Activated naive CD8-positive, alpha-beta T cell treated with anti-CD3 and anti-CD28 coated beads, Interleukin-2, amount 50 U/mL, for 16 hours (primary cell): Measurements from ENCODE around the gene DCP1B.

ENCODE experiments used
- DNase-seq: peaks from one replicate; pipeline ENCODE4 v3.0.0-alpha.2; 2020; ENCODE audit warnings: low read depth, low spot score

The DCP1B gene

DNA sequence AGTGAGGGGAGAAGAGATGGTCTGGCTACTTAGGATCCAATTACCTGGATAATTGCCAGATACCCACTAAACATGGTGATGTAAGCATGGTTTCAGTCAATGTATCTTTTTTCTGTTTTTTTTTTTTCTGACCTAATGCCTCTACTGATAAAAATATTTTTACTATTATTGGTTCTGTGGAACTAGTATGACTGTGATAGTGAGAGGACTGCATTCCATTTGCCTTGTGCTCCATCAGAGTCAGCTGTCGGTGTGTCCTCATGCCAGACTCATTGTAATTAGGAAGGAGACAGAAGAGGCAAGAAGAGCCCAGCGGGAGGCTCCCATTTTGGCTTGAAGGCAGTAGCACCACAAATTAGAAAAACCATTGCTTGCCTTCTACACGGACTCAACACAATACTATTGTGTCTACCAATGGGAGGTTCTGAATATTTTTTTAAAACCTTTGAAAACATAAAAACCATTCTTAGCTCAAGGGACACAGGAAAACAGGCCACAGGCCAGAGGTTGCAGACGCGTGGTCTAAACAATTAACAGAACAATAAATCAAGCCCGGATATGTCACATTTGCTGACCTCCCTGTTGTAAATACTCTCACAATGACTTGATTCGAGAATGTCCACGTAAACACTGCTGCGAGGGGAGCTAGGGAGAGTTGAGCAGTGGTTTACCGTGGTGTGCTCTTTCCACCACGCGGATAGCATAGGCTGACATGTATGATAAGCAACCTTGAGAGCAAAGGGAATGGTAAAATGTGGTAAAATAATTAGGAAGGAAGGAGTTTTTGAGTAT lies 13.5 kb upstream of the DCP1B start:
- no peak for DNase-seq

DNA sequence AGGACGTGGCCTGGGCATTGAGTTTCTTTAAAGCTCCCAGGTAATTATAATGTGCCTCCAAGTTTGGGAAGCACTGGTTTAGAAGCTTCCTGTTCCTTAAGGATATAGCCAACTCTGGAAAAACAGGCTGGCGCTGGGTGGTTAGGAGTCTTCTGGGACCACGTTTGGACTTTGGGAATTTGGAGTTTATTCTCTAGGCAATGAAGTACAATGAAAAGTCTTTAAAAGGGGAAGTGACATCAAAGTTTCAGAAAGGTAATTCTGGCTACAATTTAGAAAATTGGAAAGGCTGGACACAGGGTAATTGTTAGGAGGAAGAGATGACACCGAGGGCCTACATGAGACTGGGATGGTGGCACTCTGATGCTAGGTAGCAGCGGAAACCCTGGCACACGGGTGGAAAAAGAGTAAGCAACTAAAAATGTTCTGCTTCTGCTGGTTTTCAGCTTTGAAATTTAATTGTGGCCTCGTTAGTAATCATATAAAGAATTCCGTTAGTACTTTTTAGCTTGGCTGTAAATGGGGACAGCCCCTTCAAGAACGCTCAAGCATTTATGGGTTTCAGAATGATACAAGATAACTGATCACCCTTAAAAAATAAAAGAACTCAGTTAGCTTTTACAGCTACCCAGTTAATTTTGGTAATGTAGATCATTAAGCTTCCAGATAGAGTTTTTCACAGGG lies 12.7 kb upstream of the DCP1B start:
- no peak for DNase-seq

DNA sequence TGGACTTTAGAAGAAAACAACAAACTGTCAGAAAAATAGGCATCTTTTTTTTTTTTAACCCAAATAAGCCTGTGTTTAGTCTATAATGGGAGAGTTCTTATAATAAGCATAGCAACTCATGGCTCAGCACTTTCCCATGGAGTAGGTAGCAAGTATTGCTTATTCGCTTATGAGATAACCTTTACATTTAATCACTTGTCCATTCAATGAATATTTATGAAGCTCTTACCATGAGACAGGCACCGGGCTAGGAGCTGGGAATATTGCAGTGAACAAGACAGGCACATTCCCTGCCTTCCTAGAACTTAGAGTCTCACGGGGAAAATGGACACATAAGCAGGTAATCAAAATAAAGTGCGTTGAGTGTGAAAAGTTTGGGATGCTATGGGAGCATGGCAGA lies 10.0 kb upstream of the DCP1B start:
- DNase-seq: no peak

DNA sequence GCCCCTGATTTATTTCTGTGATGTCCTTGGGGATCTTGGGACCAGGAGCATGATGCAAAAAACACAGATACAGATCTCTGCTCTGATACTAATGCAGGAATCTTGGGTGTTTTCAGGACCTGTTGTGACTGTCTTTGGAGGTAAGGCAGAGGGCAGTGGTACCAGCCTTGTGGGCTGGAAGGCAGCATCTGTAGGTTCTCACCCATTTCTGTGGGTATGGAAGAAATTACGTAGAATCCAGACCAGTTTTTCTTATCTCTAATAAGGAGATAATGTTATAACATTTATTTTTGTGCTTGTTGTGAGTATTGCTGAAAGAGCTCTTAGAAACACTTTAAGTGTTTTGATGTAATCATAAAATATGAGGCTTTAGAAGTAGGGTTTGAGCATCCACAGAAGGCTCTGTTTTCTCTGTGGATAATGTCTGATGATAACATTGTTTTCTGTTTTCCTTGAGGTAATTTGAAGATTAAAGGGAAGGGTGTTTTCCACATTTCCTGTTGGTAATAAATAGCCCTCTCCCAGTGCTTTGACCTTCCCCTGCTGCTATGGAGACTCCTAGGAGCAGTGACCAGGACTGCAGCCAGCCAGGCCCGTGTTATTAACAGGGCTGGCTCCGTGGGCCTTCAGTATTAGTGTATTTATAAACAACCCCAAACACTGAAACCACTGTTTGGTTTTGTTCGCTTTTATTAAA lies 9.4 kb upstream of the DCP1B start:
- no peak for DNase-seq

DNA sequence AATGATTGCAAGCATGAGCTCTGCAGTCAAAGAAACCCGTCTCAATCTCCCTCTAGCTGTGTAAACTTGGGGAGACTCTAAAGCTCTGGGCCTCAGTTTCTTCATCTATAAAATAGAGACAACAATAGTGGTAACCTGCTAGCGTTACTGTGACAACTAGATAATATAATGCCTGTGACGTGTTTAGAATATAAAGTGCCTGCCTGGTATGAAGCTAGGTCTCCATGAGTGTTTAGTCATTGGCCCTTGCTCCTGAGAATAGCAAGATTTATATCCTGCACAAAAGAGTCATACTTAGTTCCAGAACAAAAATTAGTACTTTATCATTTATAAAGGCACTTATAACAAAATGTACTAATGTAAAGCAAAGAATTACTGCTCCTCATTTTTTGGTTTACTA lies 8.8 kb upstream of the DCP1B start:
- DNase-seq: no peak

DNA sequence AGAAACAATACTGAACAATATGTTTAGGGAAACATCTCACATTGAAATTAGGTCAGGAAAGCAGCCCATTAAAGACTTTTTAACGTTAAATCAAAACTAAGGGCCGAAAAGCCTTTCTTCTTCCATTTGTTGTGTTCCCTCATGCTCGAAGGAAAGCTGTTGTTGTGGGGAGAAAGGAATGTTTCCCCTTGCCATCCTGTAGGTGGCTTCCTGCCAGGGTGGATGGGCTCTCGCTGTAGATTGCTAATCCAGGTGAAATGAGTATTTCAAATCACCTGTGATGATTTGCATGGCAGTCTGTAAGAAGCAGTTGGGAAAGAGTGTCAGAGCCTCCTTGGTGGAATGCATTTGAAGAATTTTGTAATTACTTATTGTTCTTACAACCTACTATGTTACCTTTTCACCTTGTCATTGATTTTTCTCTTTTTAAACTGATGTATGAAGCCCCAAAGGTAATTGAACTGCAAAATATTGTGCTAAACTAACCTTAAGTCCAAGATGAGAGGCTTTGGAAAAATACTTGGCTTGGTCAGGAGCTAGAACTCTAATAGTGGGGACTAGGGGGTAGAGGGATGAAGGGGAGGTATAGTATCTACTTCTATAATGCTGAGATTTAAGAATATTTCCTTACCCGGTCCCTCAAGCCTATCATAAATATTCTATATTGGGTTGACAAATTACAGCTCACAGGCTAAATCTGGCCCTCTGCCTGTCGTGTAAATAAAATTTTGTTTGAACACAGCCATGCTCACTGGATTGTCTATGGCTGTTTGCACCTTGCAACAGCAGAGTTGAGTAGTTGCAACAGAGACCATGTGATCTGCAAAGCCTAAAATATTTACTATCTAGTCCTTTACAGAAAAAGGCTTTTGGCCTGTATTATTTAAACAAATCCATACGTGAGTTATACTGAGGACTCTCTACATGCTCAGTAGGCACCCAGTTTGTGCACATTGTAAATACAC lies 7.7 kb upstream of the DCP1B start:
- no peak for DNase-seq

DNA sequence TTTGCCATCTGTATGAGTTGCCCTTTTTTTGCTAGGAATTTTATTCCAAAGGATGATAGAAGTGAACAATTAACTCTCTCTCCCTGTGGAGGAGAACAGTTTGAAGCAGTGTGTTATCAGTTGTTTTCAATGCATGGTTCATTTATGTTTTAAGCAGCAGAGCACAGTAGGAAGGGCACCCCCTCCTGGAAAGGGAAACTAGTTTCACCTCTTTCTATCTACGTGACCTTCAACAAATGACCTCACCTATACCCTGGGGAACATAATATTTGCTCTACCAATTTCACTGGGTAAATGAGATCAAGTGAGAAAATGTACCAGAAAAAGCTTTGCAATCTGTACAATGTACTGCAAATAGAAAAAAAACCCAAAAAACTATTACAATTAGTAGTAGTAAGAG lies 5.4 kb upstream of the DCP1B start:
- no peak for DNase-seq

DNA sequence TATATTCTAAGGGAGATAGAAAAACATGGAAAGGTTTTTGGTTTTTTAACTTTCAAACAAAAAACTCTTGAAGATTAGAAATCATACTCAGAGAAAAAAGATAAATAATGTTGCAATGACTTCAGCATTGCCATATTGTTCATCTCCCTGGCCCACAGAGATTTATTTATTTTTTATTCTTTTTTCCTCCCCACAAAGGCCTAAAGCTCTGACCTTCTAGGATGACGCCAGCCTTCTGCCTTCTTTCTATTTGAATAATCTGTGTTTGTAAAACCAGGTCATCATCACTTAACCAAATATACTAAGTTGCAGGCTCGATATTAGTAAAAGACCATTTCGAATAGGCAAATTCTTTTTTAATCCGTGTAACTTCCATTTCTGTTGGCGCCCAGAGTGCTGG lies 4.4 kb upstream of the DCP1B start:
- DNase-seq: no peak

DNA sequence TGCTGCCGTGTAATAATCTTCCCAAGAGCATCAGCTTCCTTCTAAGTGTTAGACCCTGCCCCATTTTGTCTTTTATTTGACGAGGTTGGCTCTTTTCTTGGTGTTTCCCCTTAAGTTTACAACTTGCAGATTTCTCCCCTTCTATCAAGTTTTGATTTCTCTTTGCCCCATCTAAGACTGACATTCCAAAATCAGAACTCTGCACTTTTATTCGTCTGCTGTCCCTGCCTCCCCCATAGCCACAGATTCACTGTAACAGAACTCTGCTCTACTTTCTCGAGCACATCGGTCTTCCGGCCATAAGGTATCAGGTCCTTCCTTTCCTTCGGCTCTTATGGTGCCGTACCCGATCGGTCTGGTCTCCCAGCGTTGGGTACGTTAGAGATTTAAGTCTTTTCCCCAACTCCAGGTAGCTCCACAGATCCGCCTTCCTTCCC lies 563 bp downstream of the DCP1B start:
- no peak for DNase-seq

DNA sequence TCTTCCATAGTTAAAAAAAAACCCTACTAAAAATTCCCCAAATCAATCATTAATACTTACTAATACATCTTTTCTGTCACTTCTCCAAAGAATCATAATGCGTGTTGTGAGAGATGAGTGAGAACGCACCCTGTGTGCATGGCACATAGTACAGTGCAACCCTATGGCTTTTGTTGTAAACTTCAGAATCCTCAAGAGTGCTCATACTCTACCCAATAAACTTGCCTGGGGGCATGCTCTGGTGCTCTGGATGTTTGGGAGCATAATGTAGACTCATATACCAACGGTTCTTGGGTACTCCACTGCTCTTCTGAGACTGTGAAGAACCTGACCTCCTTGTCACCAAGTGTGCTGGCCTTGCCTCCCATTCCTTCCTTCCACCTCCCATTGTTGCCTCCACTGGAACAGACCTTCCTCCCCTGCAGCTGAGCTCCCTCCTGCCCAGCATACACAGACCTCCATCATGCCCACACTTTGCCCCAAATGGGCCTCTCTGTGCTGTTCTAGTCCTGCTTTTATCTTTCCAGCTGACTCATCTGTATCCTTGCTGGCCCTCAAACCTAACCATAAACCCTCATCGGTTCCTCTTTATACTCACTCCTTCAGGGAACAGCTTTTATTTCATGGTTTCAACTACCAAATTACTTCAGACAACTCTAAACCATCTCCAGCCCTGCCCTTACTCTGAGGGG lies 8.9 kb downstream of the DCP1B start:
- no peak for DNase-seq

DNA sequence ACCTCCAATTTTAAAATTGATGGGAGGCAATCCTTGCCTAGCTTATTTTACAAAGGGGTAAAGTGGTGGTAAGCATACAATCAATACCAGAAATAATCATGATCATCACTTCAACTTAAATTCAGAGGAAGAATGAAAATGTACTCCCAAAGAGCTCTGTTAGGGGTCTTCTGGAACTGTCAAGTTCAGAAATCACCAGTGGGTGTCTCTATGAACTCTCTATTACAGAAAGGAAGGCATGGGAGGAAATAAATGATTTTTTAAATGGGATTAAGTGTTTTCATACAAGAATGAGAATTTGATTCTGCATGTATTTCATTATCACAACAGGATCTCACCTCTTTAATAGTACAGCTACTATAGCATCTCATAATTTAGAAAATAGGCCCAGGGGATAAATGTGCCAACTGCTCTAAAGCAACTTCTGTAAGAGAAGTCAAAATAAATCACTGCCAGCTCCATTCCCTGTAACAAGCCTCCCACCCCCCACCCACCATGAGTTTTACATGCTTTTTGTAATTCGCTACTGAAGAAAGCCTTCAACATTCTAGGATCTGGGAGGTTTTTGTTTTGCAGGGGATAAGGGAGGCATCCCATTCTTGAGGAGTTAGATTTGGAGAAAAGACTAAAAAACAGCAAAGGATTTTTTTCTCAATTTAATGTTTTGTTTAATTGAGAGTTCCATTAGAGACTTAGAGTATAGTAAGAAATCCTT lies 9.7 kb downstream of the DCP1B start:
- DNase-seq: no peak

DNA sequence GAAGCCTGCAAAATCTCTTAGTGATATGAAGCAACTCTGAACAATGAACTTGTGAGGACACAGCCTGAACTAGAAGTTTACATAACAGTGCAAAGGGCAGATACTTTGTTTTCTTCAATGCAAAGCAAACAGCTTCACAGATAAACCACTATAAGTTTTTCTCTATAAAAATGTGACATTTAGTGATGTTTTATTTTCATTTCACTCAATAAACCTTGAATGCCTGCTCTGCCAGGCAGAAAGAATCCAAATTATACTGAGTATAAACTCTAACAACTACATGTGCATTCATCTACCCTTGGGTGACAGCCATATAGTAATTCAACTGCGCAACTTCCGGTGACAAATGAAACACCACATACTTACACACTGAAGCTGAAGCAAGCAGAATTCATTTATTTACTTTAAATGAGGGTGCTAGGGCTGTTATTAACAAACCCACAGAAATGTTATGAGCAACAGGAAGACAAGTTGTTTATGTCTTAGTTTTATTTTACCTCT lies 10.3 kb downstream of the DCP1B start:
- no peak for DNase-seq

DNA sequence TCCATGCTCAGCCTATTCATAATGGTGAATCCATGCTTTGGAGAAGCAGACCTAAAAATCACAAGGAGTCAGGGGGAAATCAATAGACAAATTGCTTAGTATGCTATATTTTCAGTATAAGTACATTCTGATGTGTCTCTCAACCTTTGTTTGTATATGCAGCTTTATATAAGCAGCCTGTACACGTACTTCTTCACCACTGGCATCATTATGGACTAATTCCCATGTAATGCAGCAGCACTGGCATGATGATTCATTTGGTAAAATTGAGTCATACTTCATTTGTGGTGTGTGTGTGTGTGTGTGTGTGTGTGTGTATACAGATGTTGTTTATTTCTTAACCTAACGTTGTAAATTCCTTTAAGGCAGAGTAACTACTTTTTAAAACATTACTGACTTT lies 10.9 kb downstream of the DCP1B start:
- DNase-seq: no peak

DNA sequence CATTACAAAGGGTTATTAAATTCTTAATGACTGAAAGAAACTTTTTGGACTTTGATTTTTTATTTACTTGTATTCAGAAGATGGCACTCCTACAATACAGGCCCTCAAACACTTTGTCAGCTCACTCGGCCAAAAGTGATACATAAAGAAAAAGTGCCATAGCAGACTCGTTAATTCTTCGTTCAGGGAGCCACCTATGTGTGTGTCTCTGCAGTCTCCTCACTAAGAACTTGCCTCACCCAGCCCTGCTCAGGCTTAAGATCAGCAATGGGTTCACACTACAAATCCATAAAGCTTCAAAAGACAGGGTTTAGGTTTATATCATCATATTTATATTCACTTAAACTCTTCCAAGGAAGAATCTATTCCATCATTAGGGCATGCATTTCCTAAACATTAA lies 11.5 kb downstream of the DCP1B start:
- no peak for DNase-seq

DNA sequence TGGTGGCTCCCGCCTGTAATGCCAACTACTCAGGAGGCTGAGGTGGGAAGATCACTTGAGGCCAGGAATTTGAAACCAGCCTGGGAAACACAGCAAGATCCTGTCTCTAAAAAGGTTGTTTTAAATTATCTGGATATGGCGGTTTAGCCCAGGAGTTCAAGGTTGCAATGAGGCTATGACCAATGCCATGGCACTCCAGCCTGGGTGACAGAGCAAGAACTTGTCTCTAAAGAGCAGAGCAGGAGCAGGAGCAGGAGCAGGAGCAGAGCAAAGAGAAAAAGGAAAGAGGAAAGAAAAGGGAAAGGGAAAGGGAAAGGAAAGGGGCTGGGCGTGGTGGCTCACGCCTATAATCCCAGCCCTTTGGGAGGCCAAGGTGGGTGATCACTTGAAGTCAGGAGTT lies 15.1 kb downstream of the DCP1B start:
- no peak for DNase-seq

DNA sequence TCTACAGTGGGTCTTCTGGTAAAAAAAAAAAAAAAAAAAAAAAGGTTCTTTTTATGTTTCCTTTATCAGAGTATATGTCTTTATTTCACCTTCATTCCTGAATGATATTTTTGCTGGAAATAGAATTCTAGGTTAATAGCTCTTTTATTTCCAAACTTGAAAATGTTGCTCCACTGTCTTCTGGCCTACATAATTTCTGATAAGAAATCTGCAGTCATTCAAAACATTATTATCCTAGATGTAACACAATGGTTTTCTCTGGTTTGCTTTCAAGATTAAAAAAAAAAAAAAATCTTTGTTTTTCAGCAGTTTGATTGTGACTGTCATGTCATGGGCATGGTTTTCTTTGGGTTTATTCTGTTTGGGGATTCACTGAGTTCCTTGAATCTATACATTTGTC lies 19.5 kb downstream of the DCP1B start:
- no peak for DNase-seq

DNA sequence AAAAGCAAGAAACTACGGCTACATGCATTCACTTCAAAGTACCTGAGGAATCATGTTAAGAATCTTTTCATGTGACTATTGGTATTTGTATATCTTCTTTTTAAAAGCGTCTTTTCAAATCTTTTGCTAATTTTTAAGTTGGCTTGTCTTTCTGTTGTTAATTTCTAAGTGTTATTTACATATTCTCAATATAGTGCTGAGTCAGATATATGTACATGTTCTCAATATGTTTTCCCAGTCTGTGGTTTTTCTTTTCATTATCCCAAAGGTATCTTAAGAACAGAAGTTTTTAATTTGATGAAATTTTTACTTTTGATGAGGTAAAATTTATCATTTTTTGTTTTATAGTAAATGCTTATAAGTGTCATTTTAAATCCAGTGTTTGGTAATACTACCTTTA lies 24.0 kb downstream of the DCP1B start:
- DNase-seq: no peak

DNA sequence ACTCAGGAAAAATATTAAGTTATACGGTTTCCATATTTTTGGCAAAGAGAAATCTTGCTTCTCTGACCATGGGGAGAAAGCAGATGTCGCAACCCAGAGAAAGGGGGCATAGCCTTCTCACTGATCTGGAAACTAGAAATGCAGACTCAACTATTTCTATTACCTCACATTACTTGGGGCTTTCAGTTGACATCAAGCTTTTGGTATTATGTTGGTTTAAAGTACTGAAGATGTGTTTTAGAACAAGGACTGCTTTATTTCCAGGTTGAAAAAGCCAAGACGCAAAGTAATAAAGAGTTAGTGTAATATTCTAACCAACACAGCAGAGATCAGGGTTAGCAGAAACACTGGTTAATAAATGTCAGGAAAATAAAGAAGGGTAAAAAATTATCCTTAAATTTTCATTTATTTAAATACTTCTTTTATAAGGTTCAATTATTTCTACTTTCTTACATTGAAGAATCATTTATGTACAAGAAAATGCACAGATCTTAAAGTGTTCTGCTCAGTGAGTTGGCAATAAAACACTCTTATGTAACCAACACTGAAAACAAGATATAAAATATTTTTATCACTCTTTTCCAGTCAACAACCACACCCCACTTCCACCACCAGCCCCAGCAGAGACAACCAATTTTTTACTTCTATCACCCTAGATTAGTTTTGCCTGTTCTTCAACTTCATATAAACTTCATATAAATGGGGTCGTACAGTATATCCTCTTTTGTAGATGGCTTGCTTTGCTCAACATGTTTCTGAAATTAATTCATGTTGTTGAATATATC lies 26.0 kb downstream of the DCP1B start:
- DNase-seq: no peak

DNA sequence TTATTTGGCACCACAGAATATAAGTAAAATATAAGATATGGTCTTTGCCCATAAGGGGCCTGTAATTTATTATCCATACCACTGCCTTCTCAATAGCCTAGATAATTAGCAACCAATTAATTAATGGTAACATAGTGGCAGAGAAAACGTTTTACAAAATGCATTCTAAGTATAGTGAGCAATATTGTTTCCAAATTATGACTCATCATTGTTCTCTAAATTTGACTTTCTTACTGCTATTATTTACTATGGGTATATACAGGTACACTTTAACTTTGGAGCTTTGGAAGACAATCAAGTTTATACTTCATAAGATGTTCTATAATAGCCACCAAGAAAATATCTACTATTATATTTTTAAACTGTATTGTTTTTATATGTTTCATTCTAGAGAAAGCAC lies 26.7 kb downstream of the DCP1B start:
- DNase-seq: no peak
